SK-MEL-5 (cell line): ENCODE results near the gene B4GALT3. TPM values are rescaled to one million over a fixed set of nuclear protein-coding genes. Genes with fewer than 3 reads are reported as not detected.
"Not testable (repeated sequence)": the region's sequence is repeated elsewhere in the genome, so short reads cannot be mapped to it uniquely, and the experiment has no call there.

Experiments used
- DNase-seq: peaks from one replicate; pipeline ENCODE4 v3.0.0-alpha.2; 2016; ENCODE audit warnings: low read depth, low spot score
- in situ Hi-C: cut with HindIII; loops from 2 replicates; pipeline ENCODE4 v1.10.0; 2016; ENCODE audit warnings: low sequenced_read_pairs, high pct_unique_total_duplicates, low pct_unique_long_range_greater_than_20kb
- polyA plus RNA-seq, 2 experiments: library from polyadenylated mRNA; depleted of rRNA; stranded (reverse); fragments of >200 nt; gene quantifications; 2 replicates each; pipeline ENCODE4 v1.2.3, GENCODE V29; 2015
- total RNA-seq: library from RNA; depleted of rRNA; stranded (reverse); fragments of >200 nt; shearing (Covaris generic); gene quantifications from 2 replicates; pipeline ENCODE4 v1.2.3, GENCODE V29; 2014; rRNA removed

The B4GALT3 gene
- 53.9 and 55.9 TPM in 2 replicates for total RNA-seq
- polyA plus RNA-seq (2015; cell fraction: cytosol; rRNA removed) = 74.7 and 76.2 TPM in 2 replicates
- polyA plus RNA-seq (2015; cell fraction: nucleus; rRNA removed) = 64.9 and 86.6 TPM in 2 replicates

DNA sequence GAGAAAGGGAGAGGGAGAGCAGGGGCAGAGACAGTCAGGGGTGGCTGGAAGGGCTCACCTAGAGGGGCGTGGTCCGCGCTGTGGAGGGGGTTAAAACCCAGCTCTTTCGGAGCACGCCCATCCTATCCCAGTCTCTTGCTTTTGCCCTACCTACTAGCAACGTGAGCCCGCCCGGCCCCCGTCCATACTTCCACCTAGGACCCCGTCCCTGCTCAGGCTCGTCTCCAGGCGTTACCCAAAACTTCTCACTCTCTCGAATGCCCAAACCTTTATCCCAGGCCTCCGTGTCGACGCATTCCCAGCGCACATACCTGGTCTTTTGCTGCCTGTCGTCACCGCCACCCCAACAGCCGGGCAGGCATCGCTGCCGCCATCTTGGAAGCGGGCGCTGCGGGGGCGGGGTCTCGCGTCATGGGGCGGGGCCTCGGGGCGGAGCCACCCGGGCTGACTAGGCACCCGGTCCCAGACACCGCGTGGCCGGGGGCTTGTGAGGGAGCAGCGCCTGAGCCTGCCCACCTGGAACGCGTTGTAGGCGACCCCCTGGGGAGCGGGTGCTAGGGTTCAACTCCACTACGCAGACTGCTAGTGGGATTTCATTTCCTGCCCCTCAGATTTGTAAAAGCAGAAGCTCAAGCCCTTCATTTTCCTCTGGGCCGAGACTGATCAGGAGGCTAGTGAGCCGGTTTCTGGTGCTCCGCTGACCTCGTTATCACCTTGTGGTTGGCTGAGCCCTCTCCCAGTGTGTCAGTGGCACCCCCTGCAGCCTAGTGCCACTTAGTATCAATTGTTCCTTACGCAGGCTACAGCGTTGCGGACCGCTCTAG is at the start of gene B4GALT3:
TSS of gene B4GALT3 (minus strand) at position 396 of the 824 bp plus-strand sequence. CDS start 1,447 bp downstream, outside the sequence.
- peak; percentile 73 for DNase-seq
- in situ Hi-C loops = no loop called here

DNA sequence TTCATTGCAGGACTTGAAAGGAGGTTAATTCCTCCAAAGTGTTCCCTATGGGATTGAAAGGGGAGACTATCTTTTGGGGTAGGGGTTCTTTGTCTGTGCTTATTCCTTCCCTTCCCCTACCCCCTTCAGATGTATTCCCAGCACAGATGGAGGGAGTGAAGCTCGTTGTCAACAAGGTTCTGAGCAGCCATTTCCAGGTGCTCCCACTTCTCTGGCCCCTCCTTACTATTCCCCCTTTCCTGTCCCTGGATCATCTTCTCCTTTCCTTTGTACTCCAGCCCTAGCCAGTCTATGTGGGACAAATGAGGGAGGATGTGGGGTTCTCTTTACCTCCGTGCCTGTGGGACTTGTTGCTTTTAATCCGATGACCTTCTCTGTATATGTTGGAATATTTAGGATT is 49.5 kb upstream of the B4GALT3 start:
- in situ Hi-C loops = no loop called here
- no peak for DNase-seq

DNA sequence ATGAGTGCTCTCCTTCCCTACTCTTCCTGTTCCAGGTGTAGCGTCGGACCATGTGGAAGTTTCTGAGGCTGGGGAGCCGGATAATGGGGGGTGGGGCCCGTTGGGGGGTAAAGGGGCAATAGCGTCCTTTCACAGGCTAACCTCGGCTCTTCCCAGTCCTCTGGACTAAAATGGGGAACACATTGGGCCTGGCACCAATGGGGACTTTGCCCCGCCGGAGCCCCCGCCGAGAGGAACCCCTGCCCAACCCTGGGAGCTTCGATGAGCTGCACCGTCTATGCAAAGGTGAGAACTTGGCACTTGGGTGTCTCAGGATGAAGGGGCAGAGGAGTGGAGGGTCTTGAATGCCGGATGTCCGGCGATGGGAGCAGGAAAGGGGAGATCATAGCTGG is 49.0 kb upstream of the B4GALT3 start:
- in situ Hi-C loops = no loop called here
- no peak for DNase-seq

DNA sequence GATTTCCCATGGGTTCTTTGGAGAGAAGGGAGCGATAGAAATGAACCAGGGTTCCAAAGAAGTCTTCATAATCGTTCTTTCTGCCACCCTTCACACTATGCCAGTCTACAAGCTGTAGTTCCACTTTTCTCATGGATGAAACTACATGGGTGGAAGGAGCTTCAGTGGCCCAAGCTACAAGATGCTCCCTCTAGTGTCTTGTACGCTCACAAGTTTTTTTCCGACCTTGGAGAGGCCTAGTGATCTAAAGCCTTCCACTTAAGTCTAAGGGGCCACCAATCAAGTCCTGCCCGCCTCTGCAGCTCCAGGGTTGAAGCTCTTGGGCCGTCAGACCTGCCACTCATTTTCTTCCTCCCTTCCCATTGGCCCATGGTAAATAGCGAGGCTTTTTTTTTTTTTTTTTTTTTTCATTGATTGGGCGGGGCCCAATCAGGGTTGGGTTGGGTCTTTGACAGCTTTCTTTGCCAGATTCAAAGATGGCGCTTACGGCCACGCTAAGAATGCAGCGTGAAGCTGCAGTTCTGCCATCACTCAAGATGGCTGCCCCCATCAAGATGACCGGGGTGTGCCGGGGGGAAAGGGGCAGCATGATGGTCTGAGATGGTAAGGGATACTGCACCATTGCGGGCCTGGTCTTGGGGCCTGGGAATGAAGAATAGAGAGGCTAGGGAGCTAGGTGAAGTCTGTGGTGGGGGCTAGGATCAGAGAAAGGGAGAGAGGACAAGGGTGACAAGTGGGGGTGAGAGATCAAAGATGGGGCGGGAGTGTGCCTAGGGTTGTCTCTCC is 48.4 kb upstream of the B4GALT3 start, which contains the start of gene TOMM40L:
TSS of gene TOMM40L (plus strand) at position 527 of the 786 bp plus-strand sequence. CDS start 430 bp downstream, outside the sequence.
- DNase-seq = peak; percentile 100
- in situ Hi-C loops = no loop called here

DNA sequence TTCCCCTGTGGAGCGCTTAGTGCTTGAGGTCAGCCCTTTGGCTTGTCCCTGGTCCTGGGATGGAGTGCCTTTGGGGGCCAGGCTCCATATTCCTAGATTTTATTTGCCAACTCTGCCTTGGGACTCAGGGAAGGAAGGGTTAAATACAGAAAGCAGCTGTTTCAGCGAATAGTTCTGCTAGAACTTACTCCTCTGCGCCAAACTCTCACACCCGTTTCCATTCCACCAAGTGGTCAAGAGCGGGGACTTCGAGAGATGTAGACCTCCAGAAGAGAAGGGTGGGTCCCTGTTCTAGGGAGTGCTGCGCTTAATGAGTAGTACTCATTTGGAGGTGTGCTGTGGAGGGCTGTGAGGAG is 47.8 kb upstream of the B4GALT3 start:
- DNase-seq = no peak
- in situ Hi-C loops = no loop called here

DNA sequence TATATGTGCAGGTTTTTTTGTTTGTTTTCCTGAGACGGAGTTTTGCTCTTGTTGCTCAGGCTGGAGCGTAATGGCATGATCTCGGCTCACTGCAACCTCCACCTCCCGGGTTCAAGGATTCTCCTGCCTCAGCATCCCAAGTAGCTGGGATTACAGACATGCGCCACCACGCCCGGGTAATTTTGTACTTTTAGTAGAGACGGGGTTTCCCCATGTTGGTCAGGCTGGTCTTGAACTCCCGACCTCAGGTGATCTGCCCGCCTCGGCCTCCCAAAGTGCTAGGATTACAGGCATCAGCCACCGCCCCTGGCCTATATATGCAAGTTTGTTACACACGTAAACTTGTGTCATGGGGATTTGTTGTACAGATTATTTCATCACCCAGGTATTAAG is 47.4 kb upstream of the B4GALT3 start:
- in situ Hi-C loops = loop anchor here (25.0 kb wide), 1 partner anchor 163 kb away; no protein-coding TSS in a partner anchor
- DNase-seq = not testable (repeated sequence)

DNA sequence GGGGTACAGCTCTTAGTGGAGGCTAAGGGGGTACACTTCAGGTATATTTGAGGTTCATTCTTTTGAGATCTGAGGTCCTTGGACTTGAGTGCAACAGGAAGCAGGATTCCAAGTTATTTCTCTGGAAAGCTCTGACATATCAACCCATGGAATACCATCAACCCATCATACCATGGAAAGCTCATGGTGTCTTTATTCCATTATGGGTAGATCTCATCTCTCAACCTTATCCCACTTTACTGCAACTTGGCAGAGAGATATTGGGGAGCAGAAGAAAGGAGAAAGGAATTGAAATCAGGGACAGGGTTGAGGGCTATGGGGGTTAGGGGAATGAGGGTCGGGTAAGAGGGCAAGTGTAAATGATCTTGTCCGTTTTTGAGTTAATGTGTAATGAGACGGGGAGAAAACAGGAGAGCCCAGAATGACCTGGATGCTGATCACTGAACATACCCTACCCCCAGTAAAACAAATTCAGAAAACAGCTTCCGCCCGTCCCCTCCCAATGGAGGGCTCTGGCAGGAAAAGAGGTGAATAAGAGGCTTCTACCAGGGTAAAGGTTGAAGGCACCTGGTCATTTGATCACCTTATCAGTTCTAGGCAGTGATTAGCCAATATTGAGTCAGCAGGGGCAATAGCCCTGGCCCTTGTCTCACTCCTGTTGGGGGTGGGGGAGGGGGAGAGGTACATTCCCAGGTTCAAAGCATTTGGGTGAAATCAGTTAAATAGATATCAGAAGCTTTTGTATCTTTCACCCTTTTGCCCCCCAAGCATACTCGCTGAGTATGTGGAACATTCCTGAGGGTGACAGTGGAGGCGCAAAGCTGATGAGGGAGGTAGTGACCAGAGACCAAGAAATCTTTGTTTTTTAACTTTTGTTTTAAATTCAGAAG is 46.7 kb upstream of the B4GALT3 start:
- in situ Hi-C loops = loop anchor here (25.0 kb wide), 1 partner anchor 163 kb away; no protein-coding TSS in a partner anchor
- no peak for DNase-seq

DNA sequence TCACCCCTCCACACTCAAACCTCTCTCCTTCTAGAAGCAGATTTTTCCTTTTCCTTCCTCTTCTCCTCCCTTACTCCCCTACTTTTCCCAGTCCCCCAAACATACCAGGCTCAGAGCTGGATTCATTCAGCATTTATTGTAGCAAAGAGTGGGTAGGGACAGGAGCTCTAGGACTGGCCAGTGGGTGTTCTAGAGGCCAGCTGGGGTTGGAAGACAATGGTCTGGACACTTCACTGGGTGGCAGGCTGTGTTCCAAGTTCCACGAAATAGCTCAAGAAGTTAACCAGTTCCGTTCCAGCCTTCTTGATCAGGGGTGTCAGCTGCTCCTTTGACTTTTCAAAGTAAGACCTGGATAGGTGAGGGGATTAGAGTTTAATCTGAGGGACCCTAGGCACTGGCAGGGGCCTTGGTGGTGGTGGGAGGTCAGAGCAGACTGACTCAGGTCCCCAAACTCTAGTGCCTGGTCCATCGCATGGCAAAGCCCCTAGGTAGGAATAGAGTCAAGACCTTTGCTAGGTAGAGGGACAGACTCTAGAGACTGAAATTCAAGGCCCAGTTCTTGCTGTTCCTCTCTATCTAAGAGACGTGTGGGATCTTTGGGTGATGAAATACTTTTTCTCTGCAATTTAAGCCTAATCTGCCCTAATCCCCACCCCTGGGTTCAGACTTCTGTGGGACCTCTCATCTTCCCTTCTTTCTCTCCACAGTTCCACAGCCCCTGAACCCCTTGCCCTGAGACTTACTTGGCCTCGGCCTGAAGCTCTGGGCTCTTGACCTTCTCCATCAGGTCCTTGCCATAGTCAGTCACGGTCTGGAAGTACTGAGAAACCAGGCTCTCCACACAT is 45.1 kb upstream of the B4GALT3 start:
- no peak for DNase-seq
- in situ Hi-C loops = loop anchor here (25.0 kb wide), 1 partner anchor 165 kb away; no protein-coding TSS in a partner anchor

DNA sequence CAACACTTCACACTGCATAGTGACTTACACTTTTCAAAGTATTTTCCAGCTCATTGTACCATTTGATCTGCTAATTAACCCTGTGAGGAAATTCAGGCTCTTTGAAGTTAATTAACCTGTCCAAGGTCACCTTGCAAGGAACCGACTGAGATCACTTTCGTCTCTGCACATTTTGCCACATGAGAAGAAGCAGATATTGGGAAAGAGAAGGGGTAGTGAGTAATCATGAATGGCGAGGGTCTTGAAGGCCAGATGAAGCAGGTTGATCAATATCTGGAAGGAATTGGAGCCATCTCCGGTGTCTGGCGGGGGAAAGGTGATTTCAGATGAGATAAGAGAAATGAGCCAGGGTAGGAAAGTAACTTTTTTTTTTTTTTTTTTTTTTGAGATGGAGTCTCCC is 42.7 kb upstream of the B4GALT3 start:
- in situ Hi-C loops = loop anchor here (25.0 kb wide), 1 partner anchor 167 kb away; no protein-coding TSS in a partner anchor
- no peak for DNase-seq

DNA sequence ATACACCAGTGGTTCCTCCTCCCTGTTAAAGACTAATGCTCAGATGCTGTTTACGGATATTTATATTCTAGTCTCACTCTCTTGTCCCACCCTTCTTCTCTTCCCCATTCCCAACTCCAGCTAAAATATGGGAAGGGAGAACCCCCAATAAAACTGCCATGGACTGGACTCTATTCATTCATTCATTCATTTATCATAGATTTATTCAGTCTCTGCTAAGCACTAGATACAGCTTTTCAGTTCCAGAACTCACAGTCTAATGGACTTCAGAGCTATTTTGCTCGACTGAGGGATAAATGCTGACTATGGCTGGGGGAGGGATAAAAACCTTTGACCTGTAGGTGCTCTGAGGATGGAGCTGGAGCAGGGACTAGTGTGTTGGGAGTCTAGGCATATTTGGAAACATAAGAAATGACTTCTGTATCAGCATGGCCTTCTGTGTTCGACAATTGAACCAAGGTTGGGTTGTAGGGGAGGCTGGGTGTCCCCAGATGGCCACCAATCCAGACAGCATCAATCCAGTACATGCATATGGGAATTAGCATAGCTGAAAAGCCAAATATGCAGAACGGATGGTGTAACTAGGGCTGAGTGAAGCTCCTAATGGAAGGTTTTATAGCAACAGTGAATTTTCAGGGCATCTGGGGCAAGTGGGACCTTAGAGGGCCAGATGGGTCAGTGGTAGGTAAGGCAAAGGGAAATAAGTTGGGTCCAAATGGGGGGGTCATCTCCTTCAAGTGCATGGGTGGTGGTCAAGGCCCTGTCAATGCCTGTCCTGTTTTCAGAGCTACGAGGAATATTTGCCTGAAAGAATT is 42.0 kb upstream of the B4GALT3 start:
- in situ Hi-C loops = loop anchor here (25.0 kb wide), 1 partner anchor 168 kb away; no protein-coding TSS in a partner anchor
- DNase-seq = no peak

DNA sequence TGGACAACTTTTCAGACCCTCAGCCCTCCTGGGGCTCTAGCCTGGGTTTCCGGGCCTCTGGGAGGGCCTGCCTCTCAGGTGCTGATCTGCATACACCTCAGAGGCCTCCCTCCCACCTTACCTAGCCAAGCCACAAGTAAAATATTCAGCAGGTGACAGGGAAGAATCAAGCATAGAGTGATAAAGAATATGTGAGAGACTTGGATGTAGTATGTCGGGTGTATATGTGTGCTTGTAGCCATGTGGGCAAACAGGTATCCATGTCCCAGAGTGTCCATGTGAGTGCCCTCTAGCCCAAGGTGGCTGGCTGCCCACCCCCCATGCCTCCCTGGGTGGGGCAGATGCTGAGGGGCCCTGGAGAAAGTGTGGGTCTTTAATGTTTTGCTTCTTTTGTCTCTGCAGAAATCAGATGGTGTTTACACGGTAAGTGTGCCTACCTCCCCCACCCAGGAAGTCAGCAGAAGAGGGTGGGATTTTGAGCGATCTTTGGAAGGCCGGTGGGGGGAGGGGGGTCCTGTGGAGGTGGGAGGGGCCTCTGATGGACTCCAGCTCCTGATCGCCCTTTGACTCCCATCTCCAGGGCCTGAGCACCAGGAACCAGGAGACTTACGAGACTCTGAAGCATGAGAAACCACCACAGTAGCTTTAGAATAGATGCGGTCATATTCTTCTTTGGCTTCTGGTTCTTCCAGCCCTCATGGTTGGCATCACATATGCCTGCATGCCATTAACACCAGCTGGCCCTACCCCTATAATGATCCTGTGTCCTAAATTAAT is 41.2 kb upstream of the B4GALT3 start:
- no peak for DNase-seq
- in situ Hi-C loops = loop anchor here (25.0 kb wide), 1 partner anchor 169 kb away; no protein-coding TSS in a partner anchor

DNA sequence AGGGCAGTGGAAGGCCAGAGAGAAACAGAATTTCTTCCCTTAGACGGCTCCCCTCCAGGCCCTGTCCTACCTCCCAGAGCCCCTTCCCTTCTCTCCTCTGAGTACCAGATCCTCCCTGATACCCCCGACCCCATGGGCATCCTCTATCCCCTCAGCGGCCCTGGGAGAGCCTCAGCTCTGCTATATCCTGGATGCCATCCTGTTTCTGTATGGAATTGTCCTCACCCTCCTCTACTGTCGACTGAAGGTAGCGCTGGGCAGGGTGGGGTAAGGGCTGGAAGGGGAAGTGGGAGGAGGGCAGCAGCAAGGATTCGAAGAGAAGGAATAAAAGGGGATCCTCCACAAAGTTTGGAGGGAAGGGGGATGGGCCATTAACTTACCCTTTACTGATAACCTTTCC is 40.5 kb upstream of the B4GALT3 start:
- no peak for DNase-seq
- in situ Hi-C loops = loop anchor here (25.0 kb wide), 1 partner anchor 169 kb away; no protein-coding TSS in a partner anchor

DNA sequence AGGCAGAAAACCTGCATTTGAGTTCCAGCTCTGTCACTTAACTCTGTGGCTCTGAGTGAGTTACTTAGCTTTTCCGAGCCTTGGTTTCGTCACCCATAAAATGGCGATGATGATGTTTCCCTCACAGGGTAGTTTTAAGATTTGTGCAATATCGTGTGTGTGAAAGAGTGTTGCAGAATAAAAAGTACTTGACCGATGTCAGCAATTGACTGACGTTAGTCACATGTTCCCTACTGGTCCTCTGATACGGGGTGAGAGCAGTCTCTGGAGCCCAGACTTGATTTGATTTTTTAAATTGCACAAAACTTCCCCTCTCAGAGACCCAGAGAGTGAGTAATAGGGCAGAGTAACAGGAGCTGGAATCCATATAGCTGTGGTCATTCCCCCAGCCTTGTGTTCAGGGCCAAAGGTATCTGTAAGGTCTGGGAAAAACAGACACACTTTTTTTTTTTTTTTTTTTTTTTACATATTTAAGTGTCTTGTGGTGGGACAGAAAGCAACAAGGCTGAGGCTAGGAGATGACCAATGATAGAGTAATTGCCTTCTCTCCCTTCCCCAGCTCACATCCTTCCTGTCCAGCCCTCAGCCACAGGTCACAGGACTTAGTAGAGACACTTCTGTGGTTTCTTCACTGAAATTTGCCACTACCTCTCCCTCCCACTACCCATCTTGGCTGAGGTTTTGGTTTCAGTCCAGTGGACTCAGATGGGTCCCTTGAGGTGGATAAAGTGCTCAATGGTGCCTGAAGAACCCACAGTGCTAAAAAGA is 39.8 kb upstream of the B4GALT3 start:
- peak; percentile 63 for DNase-seq

DNA sequence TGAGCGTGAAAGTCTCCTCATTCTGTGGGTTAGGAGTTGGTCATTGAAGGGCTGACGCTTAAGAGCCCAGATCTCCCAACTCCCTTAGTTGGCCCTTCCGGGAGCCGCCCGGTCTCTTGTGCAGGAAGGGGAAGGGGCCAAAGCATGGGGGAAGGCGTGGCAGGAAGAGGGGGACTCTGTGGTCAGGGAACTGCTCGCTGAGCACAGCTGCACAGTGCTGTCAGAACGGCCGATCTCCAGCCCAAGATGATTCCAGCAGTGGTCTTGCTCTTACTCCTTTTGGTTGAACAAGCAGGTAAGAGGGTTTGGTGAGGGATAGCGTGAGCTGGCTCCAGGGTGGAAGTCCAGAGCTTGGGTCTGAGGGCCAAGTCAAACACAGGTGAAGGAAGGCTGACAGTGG is 37.8 kb upstream of the B4GALT3 start, which contains the start of gene FCER1G:
TSS of gene FCER1G (plus strand) at position 220 of the 400 bp plus-strand sequence. CDS start at position 247, 27 bp downstream.
- DNase-seq = no peak
- in situ Hi-C loops = loop anchor here (25.0 kb wide), 1 partner anchor 172 kb away; no protein-coding TSS in a partner anchor

More for the DNA sequence above, 39.8 kb upstream of the B4GALT3 start:
- in situ Hi-C loops = loop anchor here (25.0 kb wide), 1 partner anchor 170 kb away; no protein-coding TSS in a partner anchor
